DND-41 (cell line): ENCODE data around the gene ANKRD65.
"Not testable (repeated sequence)": the region's sequence is repeated elsewhere in the genome, so short reads cannot be mapped to it uniquely, and the experiment has no call there.

Experiments used
- CTCF ChIP-seq: IDR thresholded peaks from 2 replicates; pipeline ENCODE4 v1.5.1; 2012; ENCODE audit warnings: borderline replicate concordance, low read length, moderate library complexity, mild to moderate bottlenecking; ENCODE audit not compliant: poor library complexity, severe bottlenecking; ENCODE audit errors: extremely low read depth
- EZH2 ChIP-seq: IDR thresholded peaks from 3 replicates; pipeline ENCODE4 v1.6.1; 2012; ENCODE audit warnings: borderline replicate concordance, low read depth, mild to moderate bottlenecking, moderate library complexity, low read length, inconsistent platforms; ENCODE audit not compliant: severe bottlenecking

GRCh38 chr1:1452365-1452739 is 31.3 kb upstream of the ANKRD65 start:
- not testable (repeated sequence) for TF ChIP-seq CTCF, EZH2
